OCI-LY7 (cell line): ENCODE results near the gene GBF1.
"Not testable (repeated sequence)": the region's sequence is repeated elsewhere in the genome, so short reads cannot be mapped to it uniquely, and the experiment has no call there.

Experiments
- CTCF ChIP-seq: fragments of 200-600 bp; sonication (generic); conservative IDR thresholded peaks from 2 replicates; pipeline ENCODE4 v1.5.1; 2014; ENCODE audit warnings: mild to moderate bottlenecking, antibody characterized with exemption, low read length, moderate library complexity, mixed read lengths
- EZH2phosphoT487 ChIP-seq: fragments of 200-600 bp; sonication (generic); IDR thresholded peaks from 2 replicates; pipeline ENCODE4 v1.6.1; 2018; ENCODE audit warnings: low read depth, borderline replicate concordance, mild to moderate bottlenecking, mixed run types, antibody characterized with exemption, low read length, moderate library complexity, mixed read lengths

GRCh38 chr10:102301332-102301731 lies 56.0 kb downstream of the GBF1 start:
- not testable (repeated sequence) for TF ChIP-seq CTCF, EZH2phosphoT487
